Mucosa of gallbladder (tissue), 1 donor: Measurements from ENCODE around the gene CDH8. TPM values are rescaled to one million over a fixed set of nuclear protein-coding genes. Genes with fewer than 3 reads are reported as not detected.

Experiments
- DNase-seq: peaks from one replicate; pipeline ENCODE4 v3.0.0-alpha.2; 2020; ENCODE audit warnings: low spot score
- total RNA-seq: library from RNA; stranded (reverse); gene quantifications from one replicate; pipeline ENCODE4 v1.2.1, GENCODE V29; 2021
- donor health status: DM: no; HTN: no; CAD: no.

Gene CDH8
- total RNA-seq, 1 donor from 2014 or later: 0.43 TPM

DNA sequence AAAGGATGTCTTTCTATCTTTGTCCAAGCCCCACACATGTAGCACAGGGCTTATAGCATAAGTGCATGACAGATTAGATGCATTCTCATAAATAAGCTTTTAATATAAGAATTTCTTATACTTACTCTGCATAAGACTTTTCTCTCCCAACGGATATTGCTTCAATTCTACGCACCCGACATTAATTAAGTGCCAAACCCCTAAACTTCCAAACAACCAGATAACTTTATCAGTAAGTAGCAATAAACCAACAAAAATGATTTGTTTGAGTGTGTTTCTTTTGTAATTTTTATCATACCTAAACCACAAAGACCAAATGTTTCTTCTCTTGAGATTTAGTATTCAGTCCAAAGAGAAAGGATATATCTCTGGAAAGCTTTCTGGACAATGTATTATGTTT lies 391.5 kb downstream of the CDH8 start:
- DNase-seq: no peak

GRCh38 chr16:61617219-61617783 lies 418.9 kb downstream of the CDH8 start:
- no peak for DNase-seq

GRCh38 chr16:61616088-61616487 lies 420.1 kb downstream of the CDH8 start:
- no peak for DNase-seq

DNA sequence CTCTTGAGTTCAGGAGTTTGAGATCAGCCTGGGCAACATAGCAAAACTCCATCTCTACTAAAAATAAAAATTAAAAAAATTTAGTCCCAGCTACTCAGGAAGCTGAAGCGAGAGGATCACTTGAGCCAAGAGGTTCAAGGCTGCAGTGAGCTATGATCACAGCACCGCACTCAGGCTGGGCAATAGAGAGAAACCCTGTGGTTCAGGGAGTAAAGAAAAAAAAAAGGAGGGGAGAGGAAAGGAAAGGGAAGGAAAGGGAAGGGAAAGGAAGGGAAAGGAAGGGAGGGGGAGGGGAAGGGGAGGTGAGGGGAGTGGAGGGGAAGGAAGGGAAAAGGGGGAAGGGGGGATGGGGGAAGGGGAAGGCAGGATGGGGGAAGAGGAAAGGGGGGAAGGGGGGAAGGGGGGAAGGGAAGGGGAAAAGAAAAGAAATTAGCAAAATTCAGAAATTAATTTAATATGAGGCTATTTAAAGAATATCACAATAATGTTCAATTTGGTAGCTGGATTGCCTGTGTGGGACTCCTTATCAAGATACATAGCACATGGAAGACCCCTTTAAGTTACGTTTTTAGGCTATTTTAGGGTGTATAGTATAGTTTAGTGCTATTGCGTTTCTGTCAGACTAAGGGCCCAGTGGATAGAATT lies 424.3 kb downstream of the CDH8 start:
- DNase-seq: no peak

DNA sequence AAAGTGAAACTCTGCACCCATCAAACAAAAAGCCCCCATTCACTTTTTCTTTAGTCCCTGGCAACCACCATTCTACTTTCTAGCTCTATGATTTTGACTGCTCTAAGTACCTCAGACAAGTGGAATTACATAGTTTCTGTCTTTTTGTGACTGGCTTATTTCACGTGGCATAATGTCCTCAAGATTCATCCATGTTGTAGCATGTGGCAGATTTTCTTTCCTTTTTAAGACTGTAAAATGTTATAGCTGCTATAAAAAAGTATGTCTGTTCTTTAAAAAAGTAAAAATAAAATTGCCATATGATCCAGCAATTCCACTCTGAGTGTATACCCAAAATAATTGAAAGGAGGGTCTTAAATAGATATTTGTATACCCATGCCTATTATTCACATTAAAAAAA lies 429.7 kb downstream of the CDH8 start:
- no peak for DNase-seq
